Measurements from ENCODE around the gene DGKD.

DNA sequence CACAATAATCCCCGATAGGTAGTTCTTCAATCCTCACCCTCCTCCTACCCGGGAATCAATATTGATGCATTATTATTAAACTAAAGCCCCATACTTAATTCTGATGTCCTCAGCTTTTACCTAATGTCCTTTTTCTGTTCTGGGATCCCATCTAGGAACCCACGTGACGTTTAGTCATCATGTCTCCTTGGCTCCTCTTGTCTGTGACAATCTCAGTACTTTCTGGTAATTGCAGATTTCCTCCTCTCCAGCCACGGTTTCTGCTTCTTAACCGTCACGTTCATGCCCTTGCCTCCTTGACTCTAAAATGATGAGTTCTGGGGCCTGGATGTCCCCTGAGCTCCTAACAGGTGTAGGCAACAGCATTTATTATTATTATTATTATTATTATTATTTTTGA, 2.9 kb upstream of the DGKD start:
- TF ChIP-seq, protein P1, sequence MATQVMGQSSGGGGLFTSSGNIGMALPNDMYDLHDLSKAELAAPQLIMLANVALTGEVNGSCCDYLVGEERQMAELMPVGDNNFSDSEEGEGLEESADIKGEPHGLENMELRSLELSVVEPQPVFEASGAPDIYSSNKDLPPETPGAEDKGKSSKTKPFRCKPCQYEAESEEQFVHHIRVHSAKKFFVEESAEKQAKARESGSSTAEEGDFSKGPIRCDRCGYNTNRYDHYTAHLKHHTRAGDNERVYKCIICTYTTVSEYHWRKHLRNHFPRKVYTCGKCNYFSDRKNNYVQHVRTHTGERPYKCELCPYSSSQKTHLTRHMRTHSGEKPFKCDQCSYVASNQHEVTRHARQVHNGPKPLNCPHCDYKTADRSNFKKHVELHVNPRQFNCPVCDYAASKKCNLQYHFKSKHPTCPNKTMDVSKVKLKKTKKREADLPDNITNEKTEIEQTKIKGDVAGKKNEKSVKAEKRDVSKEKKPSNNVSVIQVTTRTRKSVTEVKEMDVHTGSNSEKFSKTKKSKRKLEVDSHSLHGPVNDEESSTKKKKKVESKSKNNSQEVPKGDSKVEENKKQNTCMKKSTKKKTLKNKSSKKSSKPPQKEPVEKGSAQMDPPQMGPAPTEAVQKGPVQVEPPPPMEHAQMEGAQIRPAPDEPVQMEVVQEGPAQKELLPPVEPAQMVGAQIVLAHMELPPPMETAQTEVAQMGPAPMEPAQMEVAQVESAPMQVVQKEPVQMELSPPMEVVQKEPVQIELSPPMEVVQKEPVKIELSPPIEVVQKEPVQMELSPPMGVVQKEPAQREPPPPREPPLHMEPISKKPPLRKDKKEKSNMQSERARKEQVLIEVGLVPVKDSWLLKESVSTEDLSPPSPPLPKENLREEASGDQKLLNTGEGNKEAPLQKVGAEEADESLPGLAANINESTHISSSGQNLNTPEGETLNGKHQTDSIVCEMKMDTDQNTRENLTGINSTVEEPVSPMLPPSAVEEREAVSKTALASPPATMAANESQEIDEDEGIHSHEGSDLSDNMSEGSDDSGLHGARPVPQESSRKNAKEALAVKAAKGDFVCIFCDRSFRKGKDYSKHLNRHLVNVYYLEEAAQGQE (IDR thresholded peaks at IDR 0.05; ENCODE audit: insufficient replicate concordance, low read depth), result no peak
- TF ChIP-seq CTCF (IDR thresholded peaks at IDR 0.05; ENCODE audit: insufficient read depth, low read length) (no peak), POLR2AphosphoS5 (IDR thresholded peaks at IDR 0.05; ENCODE audit: low read depth) (no peak)
